IMR-90 (cell line): ENCODE measurements around the gene GLYAT. TPM values are rescaled to one million over a fixed set of nuclear protein-coding genes. Genes with fewer than 3 reads are reported as not detected.

Source experiments
- ATAC-seq: fragments of 200-7000 bp; cut with Tn5 transposase; 2 replicates; pipeline ENCODE4 v1.9.1; 2020; ENCODE audit warnings: low read depth, mild to moderate bottlenecking, moderate library complexity
- BruUV-seq: library from RNA; stranded (reverse); fragments of 400-500 nt; replicated peaks from 2 replicates; lab custom pipeline; 2021; lab: Mats Ljungman, UMichigan
- CTCF ChIA-PET: fragments of 300-600 bp; formaldehyde crosslinking; extraction: SDS; loops from one replicate; lab custom pipeline; 2021; ENCODE audit warnings: antibody characterized with exemption; lab: Yijun Ruan, JAX
- POLR2A ChIA-PET: fragments of 300-600 bp; sonication (Branson Sonifier 250); formaldehyde crosslinking; loops from one replicate; lab custom pipeline; 2022; ENCODE audit warnings: antibody characterized with exemption; ENCODE audit not compliant: unreplicated experiment; lab: Charles Lee
- DNase-seq: peaks from one replicate; pipeline ENCODE4 v3.0.0; 2013
- H2AFZ ChIP-seq: replicated peaks from 2 replicates; pipeline ENCODE3; 2013; ENCODE audit warnings: low read length, mild to moderate bottlenecking; ENCODE audit not compliant: poor library complexity
- H2AK5ac ChIP-seq: 2 replicates; pipeline ENCODE4 v1.6.1; 2013; ENCODE audit warnings: low read depth, low read length, inconsistent platforms
- H2AK9ac ChIP-seq: replicated peaks from 2 replicates; pipeline ENCODE3; 2013; ENCODE audit warnings: mild to moderate bottlenecking, low read depth, low read length, moderate library complexity; ENCODE audit not compliant: poor library complexity
- H2BK120ac ChIP-seq: 2 replicates; pipeline ENCODE4 v1.6.1; 2013; ENCODE audit warnings: low read depth, low read length, inconsistent platforms
- H2BK15ac ChIP-seq: 3 replicates; pipeline ENCODE4 v1.6.1; 2013; ENCODE audit warnings: low read depth, low read length, inconsistent platforms
- H2BK20ac ChIP-seq: 2 replicates; pipeline ENCODE4 v1.6.1; 2013; ENCODE audit warnings: low read depth, mild to moderate bottlenecking, inconsistent platforms, low read length, moderate library complexity
- H2BK5ac ChIP-seq: 2 replicates; pipeline ENCODE4 v1.6.1; 2013; ENCODE audit warnings: mild to moderate bottlenecking, low read depth, low read length, inconsistent platforms; ENCODE audit not compliant: poor library complexity, severe bottlenecking
- H3K14ac ChIP-seq: replicated peaks from 2 replicates; pipeline ENCODE4 v1.6.1; 2013; ENCODE audit warnings: low read depth, low read length, inconsistent platforms
- H3K18ac ChIP-seq: 2 replicates; pipeline ENCODE4 v1.6.1; 2013; ENCODE audit warnings: low read depth, low read length, control low read depth
- H3K23ac ChIP-seq: 2 replicates; pipeline ENCODE4 v1.6.1; 2013; ENCODE audit warnings: low read depth, low read length, inconsistent platforms
- H3K27ac ChIP-seq: 2 replicates; pipeline ENCODE4 v1.5.1; 2013; ENCODE audit warnings: mild to moderate bottlenecking, control low read depth, low read length; ENCODE audit not compliant: insufficient read depth
- H3K27me3 ChIP-seq: 2 replicates; pipeline ENCODE4 v1.6.1; 2013; ENCODE audit warnings: low read length; ENCODE audit not compliant: control insufficient read depth, insufficient read depth
- H3K36me3 ChIP-seq: 2 replicates; pipeline ENCODE4 v1.6.1; 2013; ENCODE audit warnings: low read length, mixed read lengths; ENCODE audit not compliant: control insufficient read depth, insufficient read depth
- H3K4ac ChIP-seq: 2 replicates; pipeline ENCODE4 v1.6.1; 2013; ENCODE audit warnings: low read depth, low read length, inconsistent platforms
- H3K4me1 ChIP-seq: 2 replicates; pipeline ENCODE4 v1.6.1; 2013; ENCODE audit warnings: low read length, mixed read lengths; ENCODE audit not compliant: control insufficient read depth, insufficient read depth
- H3K4me2 ChIP-seq: 2 replicates; pipeline ENCODE4 v1.6.1; 2013; ENCODE audit warnings: low read depth, mild to moderate bottlenecking, control low read depth, low read length, moderate library complexity
- H3K4me3 ChIP-seq: 2 replicates; pipeline ENCODE4 v1.5.1; 2013; ENCODE audit warnings: low read depth, mild to moderate bottlenecking, control low read depth, low read length, moderate library complexity; ENCODE audit not compliant: insufficient read depth
- H3K56ac ChIP-seq: 2 replicates; pipeline ENCODE4 v1.6.1; 2013; ENCODE audit warnings: low read length, inconsistent platforms; ENCODE audit not compliant: insufficient read depth; ENCODE audit errors: extremely low read depth
- H3K79me1 ChIP-seq, 2 experiments: 2 replicates each; pipeline ENCODE4 v1.6.1; 2013; ENCODE audit warnings: low read length in 2 of 2, inconsistent platforms in 1 of 2, low read depth in 1 of 2
- H3K9ac ChIP-seq: 2 replicates; pipeline ENCODE4 v1.6.1; 2013; ENCODE audit warnings: low read depth, low read length, control low read depth
- H3K9me1 ChIP-seq: 2 replicates; pipeline ENCODE4 v1.6.1; 2013; ENCODE audit warnings: low read length, inconsistent platforms; ENCODE audit not compliant: insufficient read depth
- H3K9me3 ChIP-seq: 2 replicates; pipeline ENCODE4 v1.6.1; 2013; ENCODE audit warnings: low read length; ENCODE audit not compliant: control insufficient read depth, insufficient read depth
- H4K20me1 ChIP-seq: 2 replicates; pipeline ENCODE4 v1.6.1; 2013; ENCODE audit warnings: low read length, inconsistent platforms; ENCODE audit not compliant: insufficient read depth
- H4K5ac ChIP-seq: 2 replicates; pipeline ENCODE4 v1.6.1; 2013; ENCODE audit warnings: mild to moderate bottlenecking, low read depth, low read length, control low read depth
- H4K8ac ChIP-seq, 2 experiments: 2 replicates each; pipeline ENCODE4 v1.6.1; 2013; ENCODE audit warnings: low read depth in 2 of 2, low read length in 2 of 2, control low read depth in 1 of 2, inconsistent platforms in 1 of 2
- H4K91ac ChIP-seq: 2 replicates; pipeline ENCODE4 v1.6.1; 2013; ENCODE audit warnings: low read depth, low read length, inconsistent platforms; ENCODE audit not compliant: insufficient read depth
- BHLHE40 ChIP-seq: fragments of 150-350 bp; IDR thresholded peaks from 2 replicates; pipeline ENCODE4 v1.6.1; 2016; ENCODE audit warnings: mild to moderate bottlenecking, low read depth, low read length
- CEBPB ChIP-seq: IDR thresholded peaks from 2 replicates; pipeline ENCODE4 v1.6.1; 2012; ENCODE audit warnings: low read depth, low read length, improper control_type of control experiment
- CHD1 ChIP-seq: IDR thresholded peaks from 2 replicates; pipeline ENCODE4 v1.6.1; 2012; ENCODE audit warnings: low read depth, low read length, improper control_type of control experiment
- MAFK ChIP-seq: IDR thresholded peaks from 2 replicates; pipeline ENCODE4 v1.6.1; 2012; ENCODE audit warnings: low read depth, low read length, improper control_type of control experiment
- MAZ ChIP-seq: IDR thresholded peaks from 2 replicates; pipeline ENCODE4 v1.6.1; 2012; ENCODE audit warnings: low read depth, mild to moderate bottlenecking, low read length, improper control_type of control experiment, moderate library complexity, borderline replicate concordance
- MXI1 ChIP-seq: IDR thresholded peaks from 2 replicates; pipeline ENCODE4 v1.6.1; 2012; ENCODE audit warnings: low read depth, mild to moderate bottlenecking, low read length, moderate library complexity, borderline replicate concordance
- NFE2L2 ChIP-seq: fragments of 150-350 bp; IDR thresholded peaks from 2 replicates; pipeline ENCODE4 v1.6.1; 2016; ENCODE audit warnings: low read depth, mild to moderate bottlenecking, low read length
- RAD21 ChIP-seq: IDR thresholded peaks from 2 replicates; pipeline ENCODE4 v1.6.1; 2012; ENCODE audit warnings: low read length, improper control_type of control experiment
- RCOR1 ChIP-seq: IDR thresholded peaks from 2 replicates; pipeline ENCODE4 v1.6.1; 2012; ENCODE audit warnings: mild to moderate bottlenecking, low read length, improper control_type of control experiment; ENCODE audit not compliant: insufficient replicate concordance
- RFX5 ChIP-seq: IDR thresholded peaks from 2 replicates; pipeline ENCODE4 v1.8.0; 2012; ENCODE audit warnings: low read depth, mild to moderate bottlenecking, low read length, moderate library complexity
- SMC3 ChIP-seq: fragments of 150-350 bp; IDR thresholded peaks from 2 replicates; pipeline ENCODE4 v1.6.1; 2016; ENCODE audit warnings: low read depth, mild to moderate bottlenecking, antibody characterized with exemption, low read length, moderate library complexity
- WGBS, 2 experiments: methylation state at CpG; one replicate each; pipeline versions ENCODE4 v1.1.5 to v1.1.7; 2013; ENCODE audit warnings: missing lambda C conversion rate in 2 of 2; ENCODE audit not compliant: insufficient read length in 1 of 2; ENCODE audit errors: extremely low coverage in 2 of 2; 5-methylcytosine and 5-hydroxymethylcytosine counted together
- dilution Hi-C: fragments of 300-500 bp; cut with HindIII; formaldehyde crosslinking; loops from one replicate; pipeline ENCODE4 v1.14.3; 2018; ENCODE audit warnings: low sequenced_read_pairs; ENCODE audit not compliant: unreplicated experiment
- in situ Hi-C: fragments of 300-500 bp; cut with MboI; formaldehyde crosslinking; loops from 3 replicates; pipeline ENCODE4 v1.14.3; 2019; ENCODE audit warnings: low sequenced_read_pairs, inconsistent platforms, mixed read lengths
- intact Hi-C: fragments of 100-400 bp; cut with micrococcal nuclease; formaldehyde crosslinking; loops from 2 replicates; pipeline ENCODE4 v1.10.0; 2022
- polyA plus RNA-seq, 3 experiments: library from polyadenylated mRNA; depleted of rRNA; stranded (reverse); fragments of >200 nt; gene quantifications; 2 replicates each; pipeline ENCODE4 v1.2.3, GENCODE V29; 2012; ENCODE audit warnings: low replicate concordance in 1 of 3
- total RNA-seq: library from RNA; depleted of rRNA; stranded (reverse); fragments of >200 nt; gene quantifications from 2 replicates; pipeline ENCODE4 v1.2.3, GENCODE V29; 2012
- TF ChIP-seq, protein P1 (sequence below): fragments of 150-350 bp; IDR thresholded peaks from 2 replicates; pipeline ENCODE4 v1.6.1; 2016; ENCODE audit warnings: low read depth, mild to moderate bottlenecking, low read length, moderate library complexity, borderline replicate concordance
- TF ChIP-seq, protein P2 (sequence below): conservative IDR thresholded peaks from 2 replicates; pipeline ENCODE4 v1.5.1; 2012; ENCODE audit warnings: mild to moderate bottlenecking, low read depth, low read length, improper control_type of control experiment

Gene GLYAT
- total and polyA plus RNA-seq, 2 of the 4 experiments (the other 2 are of a cell fraction), result not detected

DNA sequence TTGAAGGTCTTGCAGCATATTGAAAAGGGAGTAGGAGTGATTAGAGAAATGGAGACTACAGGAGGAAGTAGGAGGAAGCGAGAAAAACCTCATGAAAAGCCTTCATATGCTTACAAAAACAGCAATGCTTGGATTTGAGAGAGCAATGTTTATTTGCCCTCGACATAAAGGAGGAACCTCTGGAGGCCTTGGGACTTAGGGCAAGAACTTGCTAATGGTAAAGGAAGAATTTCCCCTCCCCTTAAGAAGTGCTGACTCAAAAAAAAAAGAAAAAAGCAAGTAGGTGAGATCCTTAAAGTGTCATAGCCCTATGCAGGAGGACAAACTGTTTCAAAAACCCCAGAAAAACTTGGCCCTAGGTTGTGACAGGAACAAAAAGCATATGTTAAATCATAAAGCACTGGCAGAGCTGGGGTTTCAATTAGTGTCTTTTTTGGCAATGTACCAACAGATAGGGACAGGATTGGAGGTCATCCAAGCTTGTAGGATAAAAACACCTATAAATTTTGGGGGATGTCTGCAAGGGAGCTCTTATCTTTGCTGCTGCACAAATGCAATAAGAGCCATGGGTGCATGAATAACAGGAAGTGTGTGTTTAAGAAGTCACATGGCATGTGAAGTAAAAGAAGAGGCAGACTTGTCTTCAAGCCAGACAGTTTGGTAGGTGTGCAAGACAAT lies 4.9 kb downstream of the GLYAT start:
- no peak overlapping the region for H3K4me2 ChIP-seq
- H3K18ac ChIP-seq, result no peak overlapping the region
- POLR2A ChIA-PET, result no interaction called here
- no peaks in the 10 kb centered on the region for H3K4me1 ChIP-seq
- H3K36me3 ChIP-seq, result no peaks in the 10 kb centered on the region
- dilution Hi-C loops, result no loop called here
- BruUV-seq, result no TSS peak
- H3K4ac ChIP-seq, result no peak overlapping the region
- no peaks in the 10 kb centered on the region for H3K79me1 ChIP-seq
- TF ChIP-seq BHLHE40 (no peak), NFE2L2 (no peak), CEBPB (no peak), CHD1 (no peak), SMC3 (no peak), RAD21 (no peak), RFX5 (no peak), MAFK (no peak), MXI1 (no peak), RCOR1 (no peak), MAZ (no peak)
- TF ChIP-seq, protein P1, sequence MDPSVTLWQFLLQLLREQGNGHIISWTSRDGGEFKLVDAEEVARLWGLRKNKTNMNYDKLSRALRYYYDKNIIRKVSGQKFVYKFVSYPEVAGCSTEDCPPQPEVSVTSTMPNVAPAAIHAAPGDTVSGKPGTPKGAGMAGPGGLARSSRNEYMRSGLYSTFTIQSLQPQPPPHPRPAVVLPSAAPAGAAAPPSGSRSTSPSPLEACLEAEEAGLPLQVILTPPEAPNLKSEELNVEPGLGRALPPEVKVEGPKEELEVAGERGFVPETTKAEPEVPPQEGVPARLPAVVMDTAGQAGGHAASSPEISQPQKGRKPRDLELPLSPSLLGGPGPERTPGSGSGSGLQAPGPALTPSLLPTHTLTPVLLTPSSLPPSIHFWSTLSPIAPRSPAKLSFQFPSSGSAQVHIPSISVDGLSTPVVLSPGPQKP, result no peak
- TF ChIP-seq, protein P2, sequence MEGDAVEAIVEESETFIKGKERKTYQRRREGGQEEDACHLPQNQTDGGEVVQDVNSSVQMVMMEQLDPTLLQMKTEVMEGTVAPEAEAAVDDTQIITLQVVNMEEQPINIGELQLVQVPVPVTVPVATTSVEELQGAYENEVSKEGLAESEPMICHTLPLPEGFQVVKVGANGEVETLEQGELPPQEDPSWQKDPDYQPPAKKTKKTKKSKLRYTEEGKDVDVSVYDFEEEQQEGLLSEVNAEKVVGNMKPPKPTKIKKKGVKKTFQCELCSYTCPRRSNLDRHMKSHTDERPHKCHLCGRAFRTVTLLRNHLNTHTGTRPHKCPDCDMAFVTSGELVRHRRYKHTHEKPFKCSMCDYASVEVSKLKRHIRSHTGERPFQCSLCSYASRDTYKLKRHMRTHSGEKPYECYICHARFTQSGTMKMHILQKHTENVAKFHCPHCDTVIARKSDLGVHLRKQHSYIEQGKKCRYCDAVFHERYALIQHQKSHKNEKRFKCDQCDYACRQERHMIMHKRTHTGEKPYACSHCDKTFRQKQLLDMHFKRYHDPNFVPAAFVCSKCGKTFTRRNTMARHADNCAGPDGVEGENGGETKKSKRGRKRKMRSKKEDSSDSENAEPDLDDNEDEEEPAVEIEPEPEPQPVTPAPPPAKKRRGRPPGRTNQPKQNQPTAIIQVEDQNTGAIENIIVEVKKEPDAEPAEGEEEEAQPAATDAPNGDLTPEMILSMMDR, result no peak
- H3K27ac ChIP-seq, result no peak overlapping the region
- H2BK120ac ChIP-seq, result no peak overlapping the region
- CTCF ChIA-PET, result no interaction called here
- DNase-seq (no peak), ATAC-seq (no peak)
- H2AK9ac ChIP-seq, result no peak overlapping the region
- no peak overlapping the region for H2AK5ac ChIP-seq
- H3K9me1 ChIP-seq, result no peaks in the 10 kb centered on the region
- no peak overlapping the region for H3K56ac ChIP-seq
- no peak overlapping the region for H4K5ac ChIP-seq
- no peaks in the 10 kb centered on the region for H4K20me1 ChIP-seq
- in situ Hi-C loops, result no loop called here
- no peaks in the 10 kb centered on the region for H3K9me3 ChIP-seq
- H3K23ac ChIP-seq, result no peak overlapping the region
- H3K9ac ChIP-seq, result no peak overlapping the region
- no peak overlapping the region for H2BK5ac ChIP-seq
- no peak overlapping the region for H2BK15ac ChIP-seq
- H2BK20ac ChIP-seq, result no peak overlapping the region
- no peak overlapping the region for H4K91ac ChIP-seq
- whole genome bisulfite sequencing, 2 experiments, result no CpG with 5 or more reads among the region's 2 CpGs
- intact Hi-C loops, result no loop called here
- no peak overlapping the region for H4K8ac ChIP-seq
- no peak overlapping the region for H3K4me3 ChIP-seq
- peaks cover 2% of the 10 kb centered on the region for H3K27me3 ChIP-seq
- no peak overlapping the region for H2AFZ ChIP-seq
- no peak overlapping the region for H3K14ac ChIP-seq
